NCI-H226 (cell line): Measurements from ENCODE around the gene FHOD3.
"Not testable (repeated sequence)": the region's sequence is repeated elsewhere in the genome, so short reads cannot be mapped to it uniquely, and the experiment has no call there.

Experiments
- DNase-seq: peaks from one replicate; pipeline ENCODE4 v3.0.0-alpha.2; 2015

The FHOD3 gene

GRCh38 chr18:36352384-36352783 is 54.9 kb downstream of the FHOD3 start:
- peak; percentile 77 for DNase-seq

- no peak for DNase-seq
Observed at GRCh38 chr18:36354989-36355388, 57.5 kb downstream of the FHOD3 start.

DNA sequence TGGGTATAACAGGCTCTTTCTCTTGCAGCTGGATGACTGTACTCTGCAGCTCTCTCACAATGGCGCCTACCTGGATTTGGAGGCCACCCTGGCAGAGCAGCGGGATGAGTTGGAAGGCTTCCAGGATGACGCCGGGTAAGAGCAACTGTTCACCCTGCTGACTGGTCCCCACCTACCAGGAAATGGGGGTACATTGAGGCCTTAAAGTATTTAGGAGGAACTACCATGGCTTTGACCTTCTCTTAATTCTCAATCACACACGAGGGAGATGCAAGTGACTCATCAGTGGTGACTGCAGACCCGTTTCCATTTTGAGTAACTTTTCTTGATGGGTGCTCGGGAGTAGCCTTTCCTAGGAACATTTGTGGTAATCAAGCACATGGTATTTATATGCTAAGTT is 58.0 kb downstream of the FHOD3 start:
- DNase-seq: no peak

- DNase-seq: not testable (repeated sequence)
Observed at GRCh38 chr18:36356741-36357140, 59.2 kb downstream of the FHOD3 start.

DNA sequence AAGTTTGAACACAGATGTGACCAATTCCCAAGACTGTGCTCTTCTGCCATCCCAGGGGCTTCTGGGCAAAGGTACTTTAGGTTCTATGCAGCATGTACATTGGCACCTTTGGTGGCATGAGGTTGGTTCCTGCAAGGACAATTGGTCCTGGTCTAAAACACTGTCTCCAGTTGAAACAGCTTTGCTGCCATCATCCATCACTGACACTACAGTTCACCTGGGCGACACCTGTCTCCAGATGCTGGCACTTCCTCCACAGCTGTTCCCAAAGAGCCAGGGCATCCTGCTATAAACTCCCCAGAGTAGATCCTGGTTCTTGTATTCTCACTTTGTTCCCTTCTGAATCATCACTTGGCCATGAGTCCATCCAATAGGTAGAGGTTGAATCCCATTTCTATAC is 60.6 kb downstream of the FHOD3 start:
- no peak for DNase-seq

DNA sequence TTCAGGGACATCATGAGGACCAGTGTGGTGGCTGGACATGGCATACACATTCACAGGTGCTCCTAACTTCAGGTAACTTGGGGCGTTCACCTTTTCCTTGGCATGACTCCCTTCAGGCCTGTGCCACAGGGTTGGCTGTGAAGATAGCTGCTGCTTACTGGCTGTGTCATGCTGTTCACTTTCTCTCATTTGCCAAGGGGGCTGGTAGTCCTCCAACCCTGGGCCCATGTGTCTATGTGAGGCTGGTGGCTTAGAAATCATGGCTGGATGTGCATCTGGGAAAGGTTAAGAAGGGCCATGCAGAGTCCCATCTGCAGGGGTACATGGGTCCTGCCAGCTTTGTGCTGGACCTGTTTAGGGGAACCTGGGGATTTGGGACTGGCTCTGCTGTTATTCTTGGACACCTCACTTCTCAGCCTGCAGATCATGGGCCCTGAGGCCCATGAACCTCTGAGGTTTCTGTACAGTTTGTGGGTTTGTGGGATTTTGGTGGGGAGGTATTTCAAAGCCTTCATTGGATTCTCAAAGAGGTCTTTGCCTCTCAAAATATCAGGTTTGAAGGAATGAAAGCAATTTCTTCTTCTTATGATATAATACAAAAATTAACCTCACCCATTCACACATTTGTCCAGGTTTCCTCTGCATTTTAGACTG is 62.9 kb downstream of the FHOD3 start:
- DNase-seq: no peak

DNA sequence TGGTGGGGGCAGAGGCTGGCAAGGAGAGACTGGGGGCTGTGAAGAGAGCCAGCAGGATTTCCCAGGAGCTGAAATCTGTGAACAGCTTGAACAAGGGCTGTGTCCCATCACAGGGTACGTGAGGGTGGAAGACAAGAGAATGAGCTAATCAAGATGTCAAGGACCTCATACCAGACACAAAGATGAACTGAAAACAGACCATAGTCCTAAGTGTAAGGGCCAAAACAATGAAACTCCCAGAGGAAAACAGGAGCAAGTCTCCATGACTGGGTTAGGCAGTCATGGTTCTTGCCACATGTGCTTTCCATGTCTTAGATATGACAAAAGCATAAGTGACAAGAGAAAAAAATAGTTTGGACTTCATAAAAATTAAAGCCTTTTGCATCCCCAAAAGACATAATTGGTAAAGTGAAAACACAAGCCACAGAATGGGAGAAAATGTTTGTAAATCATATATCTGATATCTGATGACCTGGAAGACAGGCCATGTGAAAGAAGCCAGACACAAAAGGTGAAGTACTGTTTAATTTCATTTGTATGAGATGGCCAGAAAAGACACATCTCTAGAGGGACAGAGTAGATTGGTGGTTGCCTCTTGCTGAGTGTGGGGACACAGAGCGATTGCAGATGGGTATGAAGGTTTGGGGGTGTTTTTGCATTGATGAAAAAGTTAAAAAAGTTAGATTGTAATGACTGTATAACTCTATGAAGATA is 67.6 kb downstream of the FHOD3 start:
- no peak for DNase-seq

DNA sequence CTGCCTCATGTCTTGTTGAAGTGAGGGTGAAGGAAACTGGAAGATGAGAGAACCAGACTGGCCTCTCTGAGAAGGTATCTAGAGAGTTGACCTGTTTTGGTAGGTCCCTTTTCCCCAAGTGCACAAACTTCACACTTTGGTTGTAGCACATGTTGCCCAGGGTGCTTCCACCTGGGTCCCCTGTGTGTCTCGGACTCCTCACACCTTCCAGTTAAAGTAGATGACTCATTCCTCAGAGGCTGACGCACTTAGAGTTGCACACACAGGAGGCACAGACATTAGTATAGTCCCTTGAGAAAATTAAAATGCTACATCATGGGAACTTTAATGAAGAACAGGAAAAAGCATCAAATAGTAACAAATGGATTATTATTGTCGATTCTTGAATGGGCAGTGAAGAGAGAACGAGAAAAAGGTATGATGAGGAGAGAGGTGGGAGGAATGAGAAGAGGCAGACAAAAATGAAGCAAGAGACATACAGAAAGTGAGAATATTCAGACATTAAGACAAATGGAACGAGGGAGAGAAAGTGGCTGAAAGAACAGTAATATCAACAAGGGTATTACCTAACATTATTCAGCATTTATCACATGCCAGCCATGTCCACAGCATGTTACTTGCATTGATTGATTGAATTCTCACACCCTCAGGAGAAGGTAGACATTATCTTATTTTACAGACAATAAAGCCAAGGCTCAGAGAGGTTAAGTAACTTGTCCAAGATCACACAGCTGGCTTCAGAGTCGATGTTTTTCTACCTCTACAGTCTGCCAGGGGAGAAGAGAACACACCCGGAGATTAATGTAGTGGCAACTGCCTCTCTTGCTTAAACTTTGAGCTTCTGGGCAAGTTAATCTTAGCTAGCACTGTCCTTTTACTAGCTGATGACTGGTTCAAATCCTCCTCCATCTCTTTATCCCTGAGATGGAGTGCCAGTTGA is 68.6 kb downstream of the FHOD3 start:
- no peak for DNase-seq

- no peak for DNase-seq
Observed at GRCh38 chr18:36366994-36367839, 69.7 kb downstream of the FHOD3 start.

DNA sequence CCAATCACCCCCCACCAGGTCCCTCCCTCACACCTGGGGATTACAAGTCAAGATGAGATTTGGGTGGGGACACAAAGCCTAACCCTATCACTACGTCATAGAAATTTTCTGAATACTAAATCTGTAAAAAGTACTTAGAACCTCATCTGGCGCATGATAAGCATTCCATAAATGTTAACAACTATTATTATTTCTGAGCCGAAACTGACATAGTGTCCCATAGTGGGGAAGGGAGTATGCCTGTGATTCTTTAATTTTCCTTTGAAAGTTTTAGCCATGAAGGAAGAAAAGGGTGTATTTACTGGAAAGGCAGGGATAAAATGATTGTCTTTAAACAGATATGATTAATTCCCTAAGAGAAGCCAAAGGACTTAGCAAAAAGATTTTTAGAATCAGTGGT is 71.4 kb downstream of the FHOD3 start:
- no peak for DNase-seq

GRCh38 chr18:36372903-36373311 is 75.4 kb downstream of the FHOD3 start:
- DNase-seq: peak; percentile 77

DNA sequence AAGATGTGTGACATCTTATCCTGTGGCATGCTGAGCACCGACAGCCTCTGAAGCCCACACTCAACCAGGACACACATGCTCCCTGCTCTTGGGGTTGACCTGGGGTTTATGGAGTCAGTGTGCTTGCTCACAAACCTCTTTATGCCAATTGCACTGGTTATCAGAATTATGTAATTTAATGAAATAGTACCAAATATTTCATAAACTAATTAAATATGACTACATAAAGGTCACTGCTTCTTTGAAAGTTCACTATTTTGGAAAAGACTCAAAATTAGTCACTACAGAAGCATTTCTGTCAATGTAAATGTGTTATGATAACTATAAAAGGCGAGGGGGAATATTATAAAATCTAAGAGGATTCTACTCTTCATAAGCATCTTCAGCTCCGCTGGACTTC is 76.7 kb downstream of the FHOD3 start:
- DNase-seq: no peak

DNA sequence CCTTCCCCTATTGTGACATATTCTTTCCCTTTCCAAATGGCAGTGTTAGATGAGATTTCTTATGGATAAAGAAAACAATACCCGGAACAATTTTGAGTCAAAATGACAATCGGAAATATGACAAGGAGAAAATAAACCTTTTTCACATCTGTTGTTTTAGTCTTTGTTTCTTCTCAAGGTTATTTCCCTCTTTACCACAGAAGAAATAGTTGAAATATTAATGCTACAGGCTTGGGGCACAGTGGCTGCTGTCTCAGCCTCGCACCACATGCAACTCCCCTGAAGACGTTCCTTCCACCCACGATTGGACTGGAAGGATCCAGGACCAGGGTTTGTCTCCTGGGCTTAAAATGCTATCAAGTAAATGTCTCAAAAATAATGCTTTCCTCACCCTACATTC is 77.6 kb downstream of the FHOD3 start:
- DNase-seq: no peak

- no peak for DNase-seq
Observed at GRCh38 chr18:36376361-36376760, 78.8 kb downstream of the FHOD3 start.

GRCh38 chr18:36377626-36378025 is 80.1 kb downstream of the FHOD3 start:
- DNase-seq: no peak

DNA sequence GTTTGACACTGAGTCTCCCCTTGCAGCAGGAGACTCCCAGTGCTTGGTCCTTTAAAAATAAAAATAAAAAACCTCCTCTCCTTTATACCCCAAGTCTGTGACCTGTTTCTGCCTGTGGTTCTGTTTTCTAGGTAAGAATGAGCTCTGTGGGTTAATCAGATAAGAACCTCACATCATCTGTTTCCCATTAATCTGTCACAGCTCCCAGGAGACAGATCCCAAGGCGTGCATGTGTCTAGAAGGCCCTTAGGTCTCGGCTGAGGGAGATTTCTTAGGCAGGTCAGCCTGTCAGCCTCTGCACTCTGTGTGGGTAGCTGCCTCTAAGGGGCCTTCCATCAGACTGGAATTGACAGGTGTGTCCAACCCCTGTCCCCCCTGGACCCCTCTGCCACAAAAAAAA is 80.7 kb downstream of the FHOD3 start:
- no peak for DNase-seq

- no peak for DNase-seq
Observed at GRCh38 chr18:36379435-36379984, 82.0 kb downstream of the FHOD3 start.

DNA sequence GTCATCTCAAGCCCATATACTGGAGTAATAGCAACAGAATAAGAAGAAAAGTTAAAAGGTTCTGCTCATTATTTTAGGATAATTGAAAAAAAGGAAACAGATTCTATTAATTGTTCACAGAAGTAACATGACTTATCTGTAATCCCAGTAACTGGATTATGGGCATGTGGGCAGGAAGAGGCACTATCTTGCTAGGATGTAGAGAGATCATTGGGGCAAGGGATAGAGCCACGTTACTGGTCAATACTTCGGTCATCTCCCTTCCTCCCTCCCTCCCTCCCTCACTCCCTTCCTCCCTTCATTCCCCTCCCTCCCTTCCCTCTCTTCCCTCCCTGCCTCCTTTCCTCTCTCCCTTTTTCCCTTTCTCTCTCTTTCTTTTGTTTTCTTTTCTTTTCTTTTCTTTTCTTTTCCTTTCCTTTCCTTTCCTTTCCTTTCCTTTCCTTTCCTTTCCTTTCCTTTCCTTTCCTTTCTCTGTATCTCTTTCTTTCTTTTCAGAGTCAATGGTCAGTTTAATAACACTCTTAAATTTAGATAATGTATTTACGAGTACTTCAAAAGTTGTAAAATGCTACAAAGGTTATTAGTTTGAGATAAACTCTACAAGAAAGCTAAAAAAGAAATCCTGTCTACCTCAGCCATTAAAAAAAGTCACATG is 82.8 kb downstream of the FHOD3 start:
- no peak for DNase-seq

GRCh38 chr18:36381075-36381474 is 83.6 kb downstream of the FHOD3 start:
- no peak for DNase-seq

GRCh38 chr18:36382854-36383253 is 85.3 kb downstream of the FHOD3 start:
- no peak for DNase-seq

- no peak for DNase-seq
Observed at GRCh38 chr18:36386150-36386920, 88.8 kb downstream of the FHOD3 start.
